ENCODE data around the gene CCDC74B.
"Not testable (repeated sequence)": the region's sequence is repeated elsewhere in the genome, so short reads cannot be mapped to it uniquely, and the experiment has no call there.

Gene CCDC74B

GRCh38 chr2:130137118-130137517 is 7.8 kb downstream of the CCDC74B start:
- H3K4me3 ChIP-seq (ENCODE audit: low read depth, low read length); DNase-seq (ENCODE audit: low read depth): not testable (repeated sequence)

- not testable (repeated sequence) for DNase-seq (ENCODE audit: low read depth); H3K4me3 ChIP-seq (ENCODE audit: low read depth, low read length)
These were observed 8.4 kb downstream of the CCDC74B start for GRCh38 chr2:130136546-130136945.

GRCh38 chr2:130135692-130136541 is 9.0 kb downstream of the CCDC74B start:
- DNase-seq (ENCODE audit: low read depth), result no peak
- TF ChIP-seq CTCF (IDR thresholded peaks at IDR 0.05; ENCODE audit: control insufficient read depth, extremely low read depth, insufficient read depth), result no peak
- H3K4me3 ChIP-seq (ENCODE audit: low read depth, low read length), result no peak overlapping the region

GRCh38 chr2:130129120-130129829 is 15.6 kb downstream of the CCDC74B start, which contains the start of gene POTEF:
Gene POTEF, minus strand, starts transcription at chr2:130129222. Its CDS starts 8,707 bp downstream, at chr2:130120515.
- DNase-seq (ENCODE audit: low read depth); H3K4me3 ChIP-seq (ENCODE audit: low read depth, low read length): not testable (repeated sequence)

GRCh38 chr2:130128464-130128863 is 16.4 kb downstream of the CCDC74B start:
- not testable (repeated sequence) for DNase-seq (ENCODE audit: low read depth); H3K4me3 ChIP-seq (ENCODE audit: low read depth, low read length)

- DNase-seq (ENCODE audit: low read depth), result not testable (repeated sequence)
These were observed 17.2 kb downstream of the CCDC74B start for GRCh38 chr2:130127726-130128125.

GRCh38 chr2:130120924-130121323 is 24.0 kb downstream of the CCDC74B start:
- DNase-seq (ENCODE audit: low read depth); H3K4me3 ChIP-seq (ENCODE audit: low read depth, low read length): not testable (repeated sequence)

More at GRCh38 chr2:130127726-130128125, 17.2 kb downstream of the CCDC74B start:
- not testable (repeated sequence) for H3K4me3 ChIP-seq (ENCODE audit: low read depth, low read length)

- DNase-seq (ENCODE audit: low read depth); H3K4me3 ChIP-seq (ENCODE audit: low read depth, low read length): not testable (repeated sequence)
These were observed 42.1 kb downstream of the CCDC74B start for GRCh38 chr2:130102597-130103363.

Measured in LNCaP clone FGC (cell line).